Glutamatergic neuron (in vitro differentiated cells): ENCODE data around the gene RNF38. TPM values are rescaled to one million over a fixed set of nuclear protein-coding genes. Genes with fewer than 3 reads are reported as not detected.

Experiments used
- DNase-seq: peaks from one replicate; pipeline ENCODE4 v3.0.0; 2022
- H3K27ac Mint-ChIP-seq: one replicate; pipeline ENCODE4 v1.8.0; 2020; ENCODE audit warnings: mild to moderate bottlenecking, mixed read lengths, inconsistent platforms; ENCODE audit not compliant: unreplicated experiment
- H3K27me3 Mint-ChIP-seq: one replicate; pipeline ENCODE4 v1.8.0; 2020; ENCODE audit warnings: mild to moderate bottlenecking, moderate library complexity, mixed read lengths, inconsistent platforms; ENCODE audit not compliant: unreplicated experiment
- H3K36me3 Mint-ChIP-seq: one replicate; pipeline ENCODE4 v1.8.0; 2020; ENCODE audit warnings: mild to moderate bottlenecking, mixed read lengths, inconsistent platforms; ENCODE audit not compliant: unreplicated experiment
- H3K4me1 Mint-ChIP-seq: one replicate; pipeline ENCODE4 v1.8.0; 2020; ENCODE audit warnings: mild to moderate bottlenecking, low read depth, mixed read lengths, inconsistent platforms; ENCODE audit not compliant: unreplicated experiment
- H3K4me3 Mint-ChIP-seq: one replicate; pipeline ENCODE4 v1.8.0; 2020; ENCODE audit warnings: mild to moderate bottlenecking, mixed read lengths, inconsistent platforms; ENCODE audit not compliant: unreplicated experiment
- H3K9me3 Mint-ChIP-seq: one replicate; pipeline ENCODE4 v1.8.0; 2020; ENCODE audit warnings: mild to moderate bottlenecking, moderate library complexity, mixed read lengths, inconsistent platforms; ENCODE audit not compliant: unreplicated experiment
- CTCF ChIP-seq: fragments of 200-600 bp; sonication (generic); IDR thresholded peaks from one replicate; pipeline ENCODE4 v1.5.0; 2021; ENCODE audit not compliant: partially characterized antibody, unreplicated experiment
- total RNA-seq: library from RNA; stranded (reverse); fragmentation: NEBNext Ultra II Directional; extraction: Animal tissue kit (Norgen Biotek cat#: 25700); gene quantifications from one replicate; pipeline ENCODE4 v1.2.1, GENCODE V29; 2021; ENCODE audit not compliant: unreplicated experiment

Gene RNF38
- total RNA-seq, 1 donor from 2014 or later = 129 TPM

DNA sequence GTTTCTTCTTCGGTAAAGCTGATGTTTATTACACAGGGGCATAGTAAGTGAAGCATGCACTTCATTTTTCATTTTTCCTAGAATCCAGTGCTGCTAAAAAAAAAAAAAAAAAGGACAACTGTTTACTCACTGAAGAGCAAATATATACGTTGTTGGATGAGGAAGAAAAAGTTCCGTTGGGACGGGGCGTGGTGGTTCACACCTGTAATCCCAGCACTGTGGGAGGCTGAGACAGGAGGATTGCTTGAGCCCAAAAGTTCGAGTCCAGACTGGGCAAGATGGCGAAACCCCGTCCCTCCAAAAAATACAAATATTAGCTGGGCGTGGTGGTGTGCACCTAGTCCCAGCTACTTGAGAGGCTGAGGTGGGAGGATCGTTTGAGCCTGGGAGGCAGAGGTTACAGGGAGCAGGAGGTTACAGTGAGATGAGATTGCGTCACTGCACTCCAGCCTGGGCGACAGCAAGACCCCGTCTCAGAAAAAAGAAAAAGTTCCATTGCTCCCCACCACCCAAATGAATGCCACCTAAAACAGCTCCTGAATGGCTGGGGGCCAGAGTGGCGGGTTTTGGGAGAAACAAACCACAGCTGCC lies 81.8 kb downstream of the RNF38 start:
- Mint-ChIP-seq H3K36me3 (peaks cover 8% of the 10 kb centered on the region), H3K4me1 (peaks cover 3% of the 10 kb centered on the region), H3K27ac (no peak overlapping the region), H3K27me3 (peaks cover 2% of the 10 kb centered on the region), H3K9me3 (peaks cover 2% of the 10 kb centered on the region), H3K4me3 (no peak overlapping the region)
- no peak for TF ChIP-seq CTCF
- DNase-seq = no peak

DNA sequence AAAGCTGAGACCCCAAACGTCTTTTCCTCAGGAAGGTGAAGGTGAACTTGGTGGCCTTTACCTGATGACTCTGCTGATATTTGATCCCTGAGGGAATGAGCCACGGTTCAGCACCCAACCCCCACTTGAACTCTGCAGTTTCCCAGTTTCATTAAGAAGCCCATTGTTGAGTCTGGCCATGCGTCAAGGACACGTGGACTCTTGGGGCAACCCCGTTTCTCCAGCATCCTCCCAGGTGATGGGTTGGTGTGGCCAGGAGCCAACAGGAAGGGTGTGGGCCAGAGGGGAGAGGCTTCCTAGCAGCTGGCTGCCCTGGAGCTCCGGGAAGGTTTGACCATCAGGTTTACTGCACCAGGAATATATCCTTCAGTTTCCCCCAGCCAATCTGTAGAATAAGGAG lies 82.3 kb downstream of the RNF38 start:
- H3K36me3 Mint-ChIP-seq = peaks cover 8% of the 10 kb centered on the region
- peaks cover 2% of the 10 kb centered on the region for H3K27me3 Mint-ChIP-seq
- TF ChIP-seq CTCF = no peak
- H3K4me3 Mint-ChIP-seq = no peak overlapping the region
- H3K4me1 Mint-ChIP-seq = peaks cover 3% of the 10 kb centered on the region
- no peak overlapping the region for H3K27ac Mint-ChIP-seq
- no peak for DNase-seq
- peaks cover 2% of the 10 kb centered on the region for H3K9me3 Mint-ChIP-seq

DNA sequence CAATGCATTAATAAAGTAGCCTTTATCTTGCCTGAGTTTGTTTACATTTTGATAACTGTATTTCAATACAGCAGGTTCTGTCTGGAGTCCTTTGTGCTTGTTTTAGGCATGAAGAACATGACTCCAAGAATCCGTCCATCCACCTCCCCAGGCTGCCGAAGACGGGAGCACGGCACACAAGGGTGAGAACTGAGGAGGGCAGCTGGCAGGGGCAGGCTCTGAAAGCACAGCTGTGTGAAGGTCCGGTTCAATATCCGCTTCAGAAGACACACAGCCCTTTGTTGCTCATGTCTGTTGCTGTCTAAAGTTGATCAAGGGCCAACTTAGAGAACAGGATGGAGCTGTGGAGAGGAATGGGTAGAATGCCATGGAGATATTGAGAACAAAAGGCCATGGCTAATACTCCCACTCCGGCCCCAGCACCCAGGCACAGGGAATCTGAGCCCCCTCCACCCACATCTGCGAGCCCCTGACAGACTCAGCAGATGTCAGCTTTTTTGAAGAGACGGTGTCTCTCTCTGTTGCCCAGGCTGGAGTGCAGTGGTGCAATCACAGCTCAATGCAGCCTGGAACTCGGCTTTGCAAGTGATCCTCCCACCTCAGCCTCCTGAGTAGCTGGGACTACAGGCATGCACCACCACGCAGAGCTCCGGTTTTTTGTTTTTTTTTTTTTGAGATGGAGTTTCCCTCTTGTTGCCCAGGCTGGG lies 83.3 kb downstream of the RNF38 start:
- no peak for DNase-seq
- Mint-ChIP-seq H3K27me3 (peaks cover 2% of the 10 kb centered on the region), H3K27ac (no peak overlapping the region), H3K4me1 (peaks cover 3% of the 10 kb centered on the region), H3K36me3 (peaks cover 5% of the 10 kb centered on the region), H3K9me3 (peaks cover 2% of the 10 kb centered on the region), H3K4me3 (no peak overlapping the region)
- TF ChIP-seq CTCF = no peak

GRCh38 chr9:36316049-36316448 lies 84.0 kb downstream of the RNF38 start:
- Mint-ChIP-seq H3K36me3 (no peaks in the 10 kb centered on the region), H3K27me3 (peaks cover 2% of the 10 kb centered on the region), H3K27ac (no peak overlapping the region), H3K9me3 (peaks cover 2% of the 10 kb centered on the region), H3K4me3 (no peak overlapping the region), H3K4me1 (peaks cover 3% of the 10 kb centered on the region)
- no peak for DNase-seq
- no peak for TF ChIP-seq CTCF

- no peak for TF ChIP-seq CTCF
- no peak for DNase-seq
- no peaks in the 10 kb centered on the region for H3K36me3 Mint-ChIP-seq
- H3K4me3 Mint-ChIP-seq = no peak overlapping the region
- H3K4me1 Mint-ChIP-seq = peaks cover 3% of the 10 kb centered on the region
- peaks cover 2% of the 10 kb centered on the region for H3K9me3 Mint-ChIP-seq
- peaks cover 2% of the 10 kb centered on the region for H3K27me3 Mint-ChIP-seq
- H3K27ac Mint-ChIP-seq = no peak overlapping the region
These were observed 84.8 kb downstream of the RNF38 start for GRCh38 chr9:36315283-36315682.
